ENCODE measurements around the gene TTC39B. TPM values are rescaled to one million over a fixed set of nuclear protein-coding genes. Genes with fewer than 3 reads are reported as not detected.

TTC39B gene
- total RNA-seq, 1 experiment from 2014 or later = 8.0 TPM

DNA sequence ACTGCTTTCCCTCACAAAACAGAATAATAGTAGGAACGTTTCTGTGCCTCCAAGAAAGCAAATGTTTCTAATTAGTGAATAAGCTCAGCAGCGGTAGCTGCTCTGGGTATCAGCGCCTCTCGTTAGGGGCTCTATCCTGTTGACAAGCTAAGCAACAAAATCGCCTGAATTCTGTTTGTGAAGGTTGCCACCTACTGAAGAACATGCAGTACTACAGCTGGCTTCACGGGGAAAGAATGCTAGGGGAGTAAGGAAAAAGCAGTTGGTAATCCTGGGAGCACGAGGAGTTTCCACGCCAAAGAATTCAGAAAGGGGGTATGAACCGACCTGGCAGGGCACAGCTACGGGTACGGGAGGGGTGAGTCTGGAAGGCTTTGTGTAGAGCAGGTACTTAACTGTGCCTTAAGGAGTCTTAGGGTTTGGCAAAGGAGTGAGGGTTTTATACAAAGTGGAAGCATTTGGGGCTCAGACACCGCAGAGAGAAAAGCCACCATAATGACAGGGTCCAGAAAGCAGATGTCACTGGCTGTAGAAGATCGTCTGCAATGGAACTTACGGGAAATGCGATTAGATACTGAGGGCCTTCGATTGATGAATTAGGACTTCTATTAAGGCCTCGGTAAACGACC, 171.7 kb downstream of the TTC39B start:
- DNase-seq (ENCODE audit: low read depth, low spot score) = peak; percentile 84
- in situ Hi-C loops (cut with HindIII; ENCODE audit: low pct_unique_long_range_greater_than_20kb, low sequenced_read_pairs) = no loop called here

DNA sequence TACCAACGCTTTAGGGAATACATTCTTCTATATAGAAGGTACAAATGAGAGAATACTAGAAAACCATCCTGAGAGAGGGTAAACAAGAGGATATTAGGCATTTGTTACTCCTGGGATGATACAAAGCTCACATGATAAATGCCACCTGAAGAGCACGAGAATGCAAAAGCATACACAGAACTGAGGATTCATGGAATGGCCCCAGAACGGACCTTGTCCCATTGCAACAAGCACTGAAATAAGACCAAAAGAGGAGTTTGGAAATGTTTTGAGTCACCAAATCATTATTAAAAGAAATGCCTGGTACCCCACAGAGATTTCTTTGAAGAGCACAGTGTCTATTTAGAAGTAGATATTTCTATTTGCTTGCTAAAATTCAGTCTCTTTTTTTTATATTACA, 173.5 kb downstream of the TTC39B start:
- no peak for DNase-seq (ENCODE audit: low read depth, low spot score)
- in situ Hi-C loops (cut with HindIII; ENCODE audit: low pct_unique_long_range_greater_than_20kb, low sequenced_read_pairs) = no loop called here

GRCh38 chr9:15132091-15132490, 174.9 kb downstream of the TTC39B start:
- in situ Hi-C loops (cut with HindIII; ENCODE audit: low pct_unique_long_range_greater_than_20kb, low sequenced_read_pairs) = no loop called here
- no peak for DNase-seq (ENCODE audit: low read depth, low spot score)

DNA sequence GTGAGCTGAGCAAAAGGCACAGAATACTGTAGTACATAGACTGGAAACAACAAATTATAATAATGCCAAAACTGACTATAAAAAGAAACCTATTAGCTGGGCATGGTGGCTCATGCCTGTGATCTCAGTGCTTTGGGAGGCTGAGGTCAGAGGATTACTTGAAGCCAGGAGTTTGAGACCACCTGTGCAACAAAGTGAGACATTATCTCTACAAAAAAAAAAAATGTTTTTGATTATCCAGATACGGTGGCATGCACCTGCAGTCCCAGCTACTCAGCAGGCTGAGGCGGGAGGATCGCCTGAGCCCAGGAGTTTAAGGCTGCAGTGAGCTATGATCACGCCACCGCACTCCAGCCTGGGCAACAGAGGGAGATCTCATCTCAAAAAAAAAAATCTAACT, 175.9 kb downstream of the TTC39B start:
- DNase-seq (ENCODE audit: low read depth, low spot score) = no peak
- in situ Hi-C loops (cut with HindIII; ENCODE audit: low pct_unique_long_range_greater_than_20kb, low sequenced_read_pairs) = no loop called here

GRCh38 chr9:15127831-15128230, 179.2 kb downstream of the TTC39B start:
- DNase-seq (ENCODE audit: low read depth, low spot score) = no peak
- in situ Hi-C loops (cut with HindIII; ENCODE audit: low pct_unique_long_range_greater_than_20kb, low sequenced_read_pairs) = no loop called here

DNA sequence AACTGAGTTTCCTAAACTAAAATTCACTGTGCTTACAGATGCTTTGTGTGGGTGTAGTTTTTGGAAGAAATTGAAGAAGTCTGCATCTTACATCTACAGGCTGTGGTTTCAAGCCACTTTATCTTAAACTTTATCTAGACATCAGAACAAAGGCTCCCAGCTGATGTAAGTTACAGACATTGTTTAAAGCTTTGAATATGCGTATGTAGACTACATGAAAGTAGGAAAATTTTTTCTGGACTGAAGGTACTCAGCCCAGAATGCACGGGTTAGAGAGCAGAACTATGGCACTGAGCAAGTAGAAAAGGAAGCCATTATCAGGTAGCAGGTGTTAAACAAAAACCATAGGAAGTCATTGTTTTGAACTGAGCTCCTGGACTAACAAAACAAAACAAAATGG, 185.4 kb downstream of the TTC39B start:
- in situ Hi-C loops (cut with HindIII; ENCODE audit: low pct_unique_long_range_greater_than_20kb, low sequenced_read_pairs) = no loop called here
- no peak for DNase-seq (ENCODE audit: low read depth, low spot score)

GRCh38 chr9:15116130-15116580, 190.9 kb downstream of the TTC39B start:
- in situ Hi-C loops (cut with HindIII; ENCODE audit: low pct_unique_long_range_greater_than_20kb, low sequenced_read_pairs) = no loop called here

DNA sequence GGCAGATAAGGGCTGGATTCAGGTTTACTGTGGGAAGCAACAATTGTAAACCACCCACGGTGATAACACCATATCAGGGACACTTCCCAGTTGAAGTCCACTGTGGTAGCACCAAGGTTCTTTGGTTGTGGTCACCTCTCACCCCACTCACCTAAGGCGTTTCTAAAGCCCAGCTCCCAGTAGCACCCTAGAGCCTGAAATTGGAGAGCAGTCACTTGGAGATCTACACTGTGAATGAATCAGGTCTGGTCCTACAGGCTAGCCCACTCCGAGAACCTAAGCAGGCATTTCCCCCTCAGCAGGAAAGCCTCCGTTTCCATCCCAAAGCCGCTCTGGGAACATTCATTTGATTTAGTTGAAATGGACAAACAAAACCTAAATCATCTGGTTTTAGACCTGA, 191.3 kb downstream of the TTC39B start:
- in situ Hi-C loops (cut with HindIII; ENCODE audit: low pct_unique_long_range_greater_than_20kb, low sequenced_read_pairs) = no loop called here
- DNase-seq (ENCODE audit: low read depth, low spot score) = no peak

More at GRCh38 chr9:15116130-15116580, 190.9 kb downstream of the TTC39B start:
- DNase-seq (ENCODE audit: low read depth, low spot score) = no peak

DNA sequence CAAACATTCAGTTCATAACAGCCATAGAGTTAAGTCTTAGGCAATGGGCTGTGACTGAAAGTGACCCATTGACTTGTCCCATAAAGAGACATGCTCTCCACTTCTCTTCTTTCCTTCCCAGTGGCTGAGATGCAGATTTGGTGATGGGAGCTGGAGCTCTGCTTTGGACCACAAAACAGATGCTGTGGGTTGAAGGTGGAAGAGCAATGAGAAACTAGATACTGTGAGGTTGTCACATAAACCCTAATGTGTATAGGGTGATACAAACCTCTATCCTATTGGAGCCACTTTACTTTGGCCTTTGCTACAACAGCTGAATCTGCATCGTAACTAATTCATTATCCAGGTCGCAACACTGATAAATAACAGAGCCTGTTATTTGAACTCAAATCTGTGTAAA, 192.0 kb downstream of the TTC39B start:
- no peak for DNase-seq (ENCODE audit: low read depth, low spot score)
- in situ Hi-C loops (cut with HindIII; ENCODE audit: low pct_unique_long_range_greater_than_20kb, low sequenced_read_pairs) = no loop called here

Small RNA genes lying within 50 kb of the gene (small RNA-seq; reads per million reads assigned to genes)
- gene RNU6-559P = 0 reads per million in 2 experiments

Other genes starting within 250 kb of the TTC39B start
- gene SNAPC3, start 115.7 kb upstream of the TTC39B start, total RNA-seq (2014; rRNA removed; shearing (Covaris generic)) = 33.4 and 34.9 TPM in 2 replicates
- 38.8 and 41.2 TPM in 2 replicates for gene PSIP1, start 203.8 kb upstream of the TTC39B start, total RNA-seq (2014; rRNA removed; shearing (Covaris generic))
- gene CCDC171, start 245.8 kb upstream of the TTC39B start, total RNA-seq (2014; rRNA removed; shearing (Covaris generic)) = 71.0 and 72.9 TPM in 2 replicates